H9 (cell line): ENCODE data around the gene IGF2. TPM values are rescaled to one million over a fixed set of nuclear protein-coding genes. Genes with fewer than 3 reads are reported as not detected.

Experiments
- DNase-seq: peaks from one replicate; pipeline ENCODE4 v3.0.0-alpha.2; 2017
- H2AFZ ChIP-seq: one replicate; pipeline ENCODE4 v1.6.1; 2013; ENCODE audit warnings: mild to moderate bottlenecking, low read length, control low read depth, moderate library complexity
- H2AK5ac ChIP-seq: 2 replicates; pipeline ENCODE4 v1.6.1; 2013; ENCODE audit warnings: low read length, control low read depth, mixed read lengths; ENCODE audit not compliant: insufficient read length
- H2BK120ac ChIP-seq: one replicate; pipeline ENCODE4 v1.6.1; 2013; ENCODE audit warnings: low read depth, mild to moderate bottlenecking, low read length, control low read depth, inconsistent platforms; ENCODE audit not compliant: poor library complexity, severe bottlenecking
- H2BK12ac ChIP-seq: 2 replicates; pipeline ENCODE4 v1.6.1; 2013; ENCODE audit warnings: low read length, control low read depth, mixed read lengths, low read depth; ENCODE audit not compliant: insufficient read length
- H2BK15ac ChIP-seq: 2 replicates; pipeline ENCODE4 v1.6.1; 2013; ENCODE audit warnings: low read depth, low read length, control low read depth
- H2BK20ac ChIP-seq: one replicate; pipeline ENCODE4 v1.6.1; 2013; ENCODE audit warnings: low read depth, mild to moderate bottlenecking, low read length, control low read depth, inconsistent platforms; ENCODE audit not compliant: poor library complexity, severe bottlenecking
- H2BK5ac ChIP-seq: 2 replicates; pipeline ENCODE4 v1.6.1; 2013; ENCODE audit warnings: low read length, control low read depth, mixed read lengths; ENCODE audit not compliant: insufficient read length
- H3K14ac ChIP-seq: 2 replicates; pipeline ENCODE4 v1.6.1; 2013; ENCODE audit warnings: low read length, control low read depth; ENCODE audit not compliant: insufficient read depth
- H3K18ac ChIP-seq: 2 replicates; pipeline ENCODE4 v1.6.1; 2013; ENCODE audit warnings: low read depth, mild to moderate bottlenecking, mixed read lengths, low read length, control low read depth; ENCODE audit not compliant: insufficient read length
- H3K23ac ChIP-seq: 2 replicates; pipeline ENCODE4 v1.6.1; 2013; ENCODE audit warnings: low read length, control low read depth, mixed read lengths, low read depth; ENCODE audit not compliant: insufficient read length
- H3K23me2 ChIP-seq: 2 replicates; pipeline ENCODE4 v1.6.1; 2013; ENCODE audit warnings: low read depth, mild to moderate bottlenecking, mixed read lengths, low read length, control low read depth; ENCODE audit not compliant: insufficient read length, poor library complexity, severe bottlenecking
- H3K27ac ChIP-seq: 2 replicates; pipeline ENCODE4 v1.5.1; 2013; ENCODE audit warnings: low read length, control low read depth, mixed read lengths, low read depth; ENCODE audit not compliant: insufficient read length
- H3K27me3 ChIP-seq: 2 replicates; pipeline ENCODE4 v1.6.1; 2013; ENCODE audit warnings: low read length, control low read depth, inconsistent platforms; ENCODE audit not compliant: insufficient read depth
- H3K4ac ChIP-seq: 2 replicates; pipeline ENCODE4 v1.6.1; 2013; ENCODE audit warnings: low read depth, mild to moderate bottlenecking, control low read depth, inconsistent platforms, low read length, moderate library complexity
- H3K4me1 ChIP-seq: 2 replicates; pipeline ENCODE4 v1.6.1; 2013; ENCODE audit warnings: low read length, control low read depth, inconsistent platforms; ENCODE audit not compliant: insufficient read depth
- H3K4me2 ChIP-seq: 2 replicates; pipeline ENCODE4 v1.6.1; 2013; ENCODE audit warnings: low read length, control low read depth, mixed read lengths; ENCODE audit not compliant: insufficient read length, insufficient read depth
- H3K56ac ChIP-seq: 2 replicates; pipeline ENCODE4 v1.6.1; 2013; ENCODE audit warnings: low read depth, mild to moderate bottlenecking, mixed read lengths, low read length, control low read depth; ENCODE audit not compliant: insufficient read length
- H3K79me1 ChIP-seq: 2 replicates; pipeline ENCODE4 v1.6.1; 2013; ENCODE audit warnings: low read depth, mild to moderate bottlenecking, moderate library complexity, low read length, control low read depth, inconsistent platforms; ENCODE audit not compliant: insufficient read depth, poor library complexity, severe bottlenecking
- H3K79me2 ChIP-seq: 2 replicates; pipeline ENCODE4 v1.6.1; 2013; ENCODE audit warnings: low read length, control low read depth, inconsistent platforms; ENCODE audit not compliant: insufficient read depth
- H3K9ac ChIP-seq: 2 replicates; pipeline ENCODE4 v1.6.1; 2013; ENCODE audit warnings: low read length, control low read depth, mixed read lengths; ENCODE audit not compliant: insufficient read length; ENCODE audit errors: extremely low read depth
- H3K9me3 ChIP-seq: one replicate; pipeline ENCODE4 v1.6.1; 2013; ENCODE audit warnings: low read depth, low read length, inconsistent platforms; ENCODE audit not compliant: control insufficient read depth
- H3T11ph ChIP-seq: one replicate; pipeline ENCODE4 v1.6.1; 2013; ENCODE audit warnings: mild to moderate bottlenecking, low read length, control low read depth, inconsistent platforms
- H4K20me1 ChIP-seq: one replicate; pipeline ENCODE4 v1.6.1; 2013; ENCODE audit not compliant: control insufficient read depth, insufficient read length, insufficient read depth
- H4K5ac ChIP-seq: 2 replicates; pipeline ENCODE4 v1.6.1; 2013; ENCODE audit warnings: low read depth, mild to moderate bottlenecking, mixed read lengths, low read length, control low read depth; ENCODE audit not compliant: insufficient read length
- H4K8ac ChIP-seq: replicated peaks from 2 replicates; pipeline ENCODE4 v1.6.1; 2013; ENCODE audit warnings: low read length, control low read depth, mixed read lengths, low read depth; ENCODE audit not compliant: insufficient read length
- H4K91ac ChIP-seq: 2 replicates; pipeline ENCODE4 v1.6.1; 2013; ENCODE audit warnings: low read depth, mild to moderate bottlenecking, moderate library complexity, mixed read lengths, low read length, control low read depth; ENCODE audit not compliant: insufficient read length
- H3K27ac Mint-ChIP-seq, 3 experiments: 2 replicates in 2 of 3; 3 replicates in 1 of 3; pipeline ENCODE4 v1.8.0; 2020 to 2021; ENCODE audit warnings: mixed read lengths in 3 of 3, mild to moderate bottlenecking in 1 of 3, moderate library complexity in 1 of 3
- H3K27me3 Mint-ChIP-seq: 2 replicates; pipeline ENCODE4 v1.8.0; 2021; ENCODE audit warnings: low read depth, mild to moderate bottlenecking, moderate library complexity, mixed read lengths
- H3K36me3 Mint-ChIP-seq, 3 experiments: 2 replicates in 2 of 3; 3 replicates in 1 of 3; pipeline ENCODE4 v1.8.0; 2020 to 2021; ENCODE audit warnings: low read depth in 3 of 3, mixed read lengths in 3 of 3; ENCODE audit not compliant: insufficient read depth in 1 of 3
- H3K4me1 Mint-ChIP-seq, 2 experiments: 2 replicates each; pipeline ENCODE4 v1.8.0; 2020; ENCODE audit warnings: mixed read lengths in 2 of 2
- H3K4me3 Mint-ChIP-seq, 2 experiments: 2 replicates in 1 of 2; 3 replicates in 1 of 2; pipeline ENCODE4 v1.8.0; 2020 to 2021; ENCODE audit warnings: mild to moderate bottlenecking in 2 of 2, mixed read lengths in 2 of 2, moderate library complexity in 1 of 2
- H3K9me3 Mint-ChIP-seq, 2 experiments: 2 replicates in 1 of 2; 3 replicates in 1 of 2; pipeline ENCODE4 v1.8.0; 2020; ENCODE audit warnings: mild to moderate bottlenecking in 2 of 2, mixed read lengths in 2 of 2, moderate library complexity in 1 of 2
- CTCF ChIP-seq: fragments of 200-600 bp; sonication (generic); conservative IDR thresholded peaks from 3 replicates; pipeline ENCODE4 v1.8.0; 2021; ENCODE audit warnings: antibody characterized with exemption, mild to moderate bottlenecking
- WGBS: extraction: QIAGEN DNeasy Blood & Tissue Kit; methylation state at CpG from one replicate; pipeline ENCODE4 v1.1.7; 2013; ENCODE audit warnings: missing lambda C conversion rate, low lambda C conversion rate, mixed read lengths; ENCODE audit not compliant: insufficient read length; ENCODE audit errors: extremely low coverage; 5-methylcytosine and 5-hydroxymethylcytosine counted together
- total RNA-seq: library from RNA; stranded (reverse); gene quantifications from 2 replicates; pipeline ENCODE4 v1.2.1, GENCODE V29; 2021

The IGF2 gene
- total RNA-seq, 1 experiment from 2014 or later: 2.8 TPM

DNA sequence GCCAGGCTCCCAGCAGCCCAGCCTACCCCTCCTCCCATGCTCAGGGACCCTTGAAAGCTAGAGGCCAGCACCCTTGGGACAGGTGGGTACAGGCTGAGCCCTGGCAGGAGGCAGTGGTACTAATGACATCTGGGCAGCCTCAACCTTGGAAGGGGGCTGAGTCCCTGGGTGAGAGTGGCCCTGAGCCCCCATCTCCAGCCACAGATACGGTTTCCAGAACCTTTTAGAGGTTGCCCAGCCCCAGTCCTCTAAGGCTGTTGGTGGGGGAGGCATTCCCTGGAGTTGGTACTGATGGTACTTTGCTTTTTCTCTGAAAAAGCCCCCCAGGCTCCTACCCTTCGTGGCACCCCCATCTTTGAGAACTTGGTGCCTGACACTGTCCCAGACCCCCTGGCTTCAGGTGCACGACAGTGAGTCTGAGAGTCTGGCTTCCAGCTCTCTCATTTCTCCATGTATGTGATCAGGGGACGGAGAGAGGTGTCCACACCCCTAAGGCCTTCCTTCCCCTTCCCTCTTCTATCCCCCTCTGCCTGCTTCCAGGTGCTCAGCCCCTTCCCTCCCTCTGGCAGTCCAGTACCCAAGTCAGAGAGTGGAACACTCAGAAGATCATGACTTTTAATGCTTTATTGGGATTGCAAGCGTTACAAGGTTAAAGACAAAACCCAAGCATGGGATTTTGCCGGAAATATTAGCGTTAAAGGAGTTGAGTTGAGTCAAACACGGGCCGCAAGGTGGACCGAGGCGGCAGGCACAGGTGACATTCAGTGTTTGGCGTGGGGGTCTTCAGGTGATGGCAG is 10.5 kb downstream of the IGF2 start:
- H3K27me3 Mint-ChIP-seq: peaks cover 51% of the 10 kb centered on the region

More for the DNA sequence above, 10.5 kb downstream of the IGF2 start:
- no peak overlapping the region for H3K4ac ChIP-seq
- no peaks in the 10 kb centered on the region for H4K20me1 ChIP-seq
- no peak overlapping the region for H4K5ac ChIP-seq
- no peak overlapping the region for H3K23ac ChIP-seq
- no peak overlapping the region for H2AFZ ChIP-seq
- no peaks in the 10 kb centered on the region for H3K9me3 ChIP-seq
- no peak for TF ChIP-seq CTCF
- no peak overlapping the region for H3K56ac ChIP-seq
- no peaks in the 10 kb centered on the region for H3K79me1 ChIP-seq
- no peaks in the 10 kb centered on the region for H3K4me1 ChIP-seq
- Mint-ChIP-seq H3K4me1 (peaks cover 0 to 26% of the 10 kb centered on the region in 2 experiments; a peak in 2 of 4 replicates), H3K27ac (no peak overlapping the region; a peak in 1 of 7 replicates), H3K36me3 (peaks cover 0 to 3% (median 3%) of the 10 kb centered on the region in 3 experiments; a peak in 2 of 7 replicates), H3K4me3 (no peak overlapping the region), H3K9me3 (peaks cover 4 to 9% of the 10 kb centered on the region in 2 experiments; a peak in 3 of 5 replicates)
- no peak overlapping the region for H3K4me2 ChIP-seq
- no peaks in the 10 kb centered on the region for H3K23me2 ChIP-seq
- H2BK5ac ChIP-seq: no peak overlapping the region
- H3K79me2 ChIP-seq: no peaks in the 10 kb centered on the region
- no peak overlapping the region for H3K14ac ChIP-seq
- no peak overlapping the region for H2BK15ac ChIP-seq
- H4K91ac ChIP-seq: no peak overlapping the region
- no CpG with 5 or more reads among the region's 12 CpGs for WGBS
- H4K8ac ChIP-seq: no peak overlapping the region
- no peak overlapping the region for H2BK120ac ChIP-seq
- H3K27ac ChIP-seq: no peak overlapping the region
- no peak overlapping the region for H3K18ac ChIP-seq
- no peak overlapping the region for H2BK12ac ChIP-seq
- DNase-seq: no peak
- no peak overlapping the region for H2BK20ac ChIP-seq
- H2AK5ac ChIP-seq: no peak overlapping the region
- H3K9ac ChIP-seq: no peak overlapping the region
- no peak overlapping the region for H3T11ph ChIP-seq
- H3K27me3 ChIP-seq: no peaks in the 10 kb centered on the region; the same call in 1 of the 2 replicates
